ENCODE measurements around the gene PIH1D1.

GRCh38 chr19:49475995-49476880 lies 24.6 kb upstream of the PIH1D1 start:
- peak; percentile 69 for TF ChIP-seq CTCF (IDR thresholded peaks at IDR 0.05)
- TF ChIP-seq EZH2 (IDR thresholded peaks at IDR 0.05) = no peak
- TF ChIP-seq EZH2phosphoT487 (IDR thresholded peaks at IDR 0.05) = no peak
